ENCODE data around the gene CCIN. TPM values are rescaled to one million over a fixed set of nuclear protein-coding genes. Genes with fewer than 3 reads are reported as not detected.

CCIN gene
- total RNA-seq, 1 donor from 2014 or later, result not detected

- H3K27me3 Mint-ChIP-seq, result no peaks in the 10 kb centered on the region
- no peak overlapping the region for H3K27ac Mint-ChIP-seq
- no peak for TF ChIP-seq CTCF (conservative IDR thresholded peaks at IDR 0.05)
- no peak overlapping the region for H3K4me3 Mint-ChIP-seq
- peaks cover 45% of the 10 kb centered on the region for H3K36me3 Mint-ChIP-seq
- H3K4me1 Mint-ChIP-seq (ENCODE audit: unreplicated experiment), result no peaks in the 10 kb centered on the region
- no peak for DNase-seq (ENCODE audit: extremely low spot score, unreplicated experiment)
- no peaks in the 10 kb centered on the region for H3K9me3 Mint-ChIP-seq
These were observed 44.8 kb downstream of the CCIN start for GRCh38 chr9:36213989-36214388.

- H3K4me3 Mint-ChIP-seq, result no peak overlapping the region
- DNase-seq (ENCODE audit: extremely low spot score, unreplicated experiment), result no peak
- no peak overlapping the region for H3K27ac Mint-ChIP-seq
- no peaks in the 10 kb centered on the region for H3K27me3 Mint-ChIP-seq
- peaks cover 48% of the 10 kb centered on the region for H3K36me3 Mint-ChIP-seq
- no peaks in the 10 kb centered on the region for H3K9me3 Mint-ChIP-seq
- TF ChIP-seq CTCF (conservative IDR thresholded peaks at IDR 0.05), result no peak
- H3K4me1 Mint-ChIP-seq (ENCODE audit: unreplicated experiment), result no peaks in the 10 kb centered on the region
These were observed 45.4 kb downstream of the CCIN start for GRCh38 chr9:36214571-36214970.

- no peaks in the 10 kb centered on the region for H3K9me3 Mint-ChIP-seq
- H3K4me1 Mint-ChIP-seq (ENCODE audit: unreplicated experiment), result no peaks in the 10 kb centered on the region
- no peaks in the 10 kb centered on the region for H3K27me3 Mint-ChIP-seq
- no peak for DNase-seq (ENCODE audit: extremely low spot score, unreplicated experiment)
- no peak overlapping the region for H3K4me3 Mint-ChIP-seq
- TF ChIP-seq CTCF (conservative IDR thresholded peaks at IDR 0.05), result no peak
- H3K36me3 Mint-ChIP-seq, result peaks cover 36% of the 10 kb centered on the region
- no peak overlapping the region for H3K27ac Mint-ChIP-seq
These were observed 48.2 kb downstream of the CCIN start for GRCh38 chr9:36217256-36217968.

GRCh38 chr9:36218011-36218410 lies 48.8 kb downstream of the CCIN start:
- Mint-ChIP-seq H3K27me3 (no peaks in the 10 kb centered on the region), H3K4me3 (no peak overlapping the region), H3K27ac (no peak overlapping the region), H3K4me1 (ENCODE audit: unreplicated experiment) (no peaks in the 10 kb centered on the region), H3K9me3 (no peaks in the 10 kb centered on the region), H3K36me3 (peaks cover 42% of the 10 kb centered on the region)
- TF ChIP-seq CTCF (conservative IDR thresholded peaks at IDR 0.05), result no peak
- no peak for DNase-seq (ENCODE audit: extremely low spot score, unreplicated experiment)

GRCh38 chr9:36218411-36218901 lies 49.3 kb downstream of the CCIN start:
- Mint-ChIP-seq H3K4me3 (no peak overlapping the region), H3K36me3 (peaks cover 43% of the 10 kb centered on the region), H3K27me3 (no peaks in the 10 kb centered on the region), H3K27ac (no peak overlapping the region), H3K9me3 (no peaks in the 10 kb centered on the region), H3K4me1 (ENCODE audit: unreplicated experiment) (no peaks in the 10 kb centered on the region)
- DNase-seq (ENCODE audit: extremely low spot score, unreplicated experiment), result no peak
- no peak for TF ChIP-seq CTCF (conservative IDR thresholded peaks at IDR 0.05)

Other genes with a start within 250 kb of the CCIN start
- gene OR2S2, start 211.2 kb upstream of the CCIN start, total RNA-seq (ENCODE audit: low replicate concordance), result not detected in 2 replicates
- gene RECK, start 132.5 kb upstream of the CCIN start, total RNA-seq (ENCODE audit: low replicate concordance), result 1.9 and 11.7 TPM in 2 replicates
- 4.6 and 17.8 TPM in 2 replicates for gene GLIPR2, start 32.7 kb upstream of the CCIN start, total RNA-seq (ENCODE audit: low replicate concordance)
- 220 and 233 TPM in 2 replicates for gene CLTA, start 21.5 kb downstream of the CCIN start, total RNA-seq (ENCODE audit: low replicate concordance)
- gene GNE, start 89.1 kb downstream of the CCIN start, total RNA-seq (ENCODE audit: low replicate concordance), result 9.5 and 16.3 TPM in 2 replicates
- gene RNF38, start 230.9 kb downstream of the CCIN start, total RNA-seq (ENCODE audit: low replicate concordance), result 34.7 and 39.9 TPM in 2 replicates

Data from type B pancreatic cell (in vitro differentiated cells).